Activated CD8-positive, alpha-beta memory T cell treated with anti-CD3 and anti-CD28 coated beads, Interleukin-2, amount 50 U/mL, for 4 hours (primary cell): Measurements from ENCODE around the gene ARHGAP18.

Source experiments
- DNase-seq: peaks from one replicate; pipeline ENCODE4 v3.0.0-alpha.2; 2020

The ARHGAP18 gene, protein sequence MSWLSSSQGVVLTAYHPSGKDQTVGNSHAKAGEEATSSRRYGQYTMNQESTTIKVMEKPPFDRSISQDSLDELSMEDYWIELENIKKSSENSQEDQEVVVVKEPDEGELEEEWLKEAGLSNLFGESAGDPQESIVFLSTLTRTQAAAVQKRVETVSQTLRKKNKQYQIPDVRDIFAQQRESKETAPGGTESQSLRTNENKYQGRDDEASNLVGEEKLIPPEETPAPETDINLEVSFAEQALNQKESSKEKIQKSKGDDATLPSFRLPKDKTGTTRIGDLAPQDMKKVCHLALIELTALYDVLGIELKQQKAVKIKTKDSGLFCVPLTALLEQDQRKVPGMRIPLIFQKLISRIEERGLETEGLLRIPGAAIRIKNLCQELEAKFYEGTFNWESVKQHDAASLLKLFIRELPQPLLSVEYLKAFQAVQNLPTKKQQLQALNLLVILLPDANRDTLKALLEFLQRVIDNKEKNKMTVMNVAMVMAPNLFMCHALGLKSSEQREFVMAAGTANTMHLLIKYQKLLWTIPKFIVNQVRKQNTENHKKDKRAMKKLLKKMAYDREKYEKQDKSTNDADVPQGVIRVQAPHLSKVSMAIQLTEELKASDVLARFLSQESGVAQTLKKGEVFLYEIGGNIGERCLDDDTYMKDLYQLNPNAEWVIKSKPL

DNA sequence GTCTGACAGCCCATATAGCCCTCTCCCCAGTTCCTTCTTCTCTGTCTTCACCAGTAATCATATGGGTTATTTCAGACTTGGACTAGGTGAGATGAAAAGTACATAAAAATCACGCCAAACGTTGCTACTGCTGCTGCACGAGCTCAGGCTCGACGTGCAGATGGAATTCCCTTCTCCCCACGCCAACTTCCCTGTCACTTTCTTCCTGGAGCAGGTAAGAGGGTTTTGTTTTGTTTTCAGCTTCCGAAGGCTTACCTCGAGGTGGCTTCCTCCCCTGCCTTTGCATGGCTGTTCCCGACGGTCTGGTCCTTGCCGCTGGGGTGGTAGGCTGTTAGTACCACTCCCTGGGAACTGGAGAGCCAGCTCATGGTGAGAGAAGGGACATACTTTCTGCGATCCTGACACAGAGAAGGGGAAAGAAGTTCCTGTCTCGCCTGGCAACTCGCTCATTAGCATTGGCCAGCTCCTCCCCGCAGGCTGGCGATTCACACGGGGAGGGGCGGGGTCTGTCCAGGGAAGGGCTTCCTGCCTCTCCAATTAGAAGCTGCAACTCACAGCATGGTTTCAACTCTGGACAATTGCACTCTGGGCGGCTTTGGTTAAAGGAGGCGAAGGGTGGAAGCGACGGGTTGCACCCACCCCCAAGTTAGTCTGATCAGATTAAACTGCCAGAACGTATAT, at the start of gene ARHGAP18:
ARHGAP18 (minus strand) TSS at position 409 of the 681 bp plus-strand sequence; CDS start at position 368, 41 bp downstream.
- peak; percentile 60 for DNase-seq

DNA sequence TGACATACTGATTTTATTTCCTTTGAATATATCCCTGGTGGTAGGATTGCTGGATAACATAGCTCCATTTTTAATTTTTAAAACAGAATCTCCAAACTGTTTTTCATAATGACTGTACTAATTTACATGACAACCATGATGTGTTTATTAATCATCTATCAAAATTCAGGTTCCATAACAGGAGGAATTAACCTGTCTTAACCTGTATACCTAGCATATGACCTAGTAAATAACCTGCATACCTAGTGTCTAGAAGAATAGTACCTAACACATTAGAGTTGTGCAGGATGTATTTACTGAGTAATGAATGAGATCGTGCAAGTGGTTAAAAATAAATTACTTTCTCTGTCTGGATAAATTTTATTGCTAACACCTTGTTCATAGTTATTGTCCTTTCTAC, 45.8 kb upstream of the ARHGAP18 start:
- no peak for DNase-seq

DNA sequence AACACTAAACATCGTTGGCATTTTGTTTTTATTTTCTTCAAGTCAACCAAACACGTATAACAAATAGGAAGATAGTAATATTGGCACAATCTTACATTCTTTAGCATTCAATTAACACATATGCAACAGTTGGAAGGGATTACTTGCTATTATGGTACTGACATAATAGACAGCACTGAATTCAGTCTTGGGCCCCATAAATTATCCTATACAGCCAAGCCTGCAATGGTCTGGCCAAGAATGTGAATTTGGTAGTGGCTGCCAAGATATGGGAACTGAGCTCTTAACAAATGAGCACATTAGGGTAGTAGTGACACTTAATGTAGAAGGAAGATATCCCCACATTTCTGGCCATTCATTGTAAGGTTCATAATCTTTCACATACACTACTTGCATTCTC, 44.8 kb upstream of the ARHGAP18 start:
- DNase-seq = no peak

DNA sequence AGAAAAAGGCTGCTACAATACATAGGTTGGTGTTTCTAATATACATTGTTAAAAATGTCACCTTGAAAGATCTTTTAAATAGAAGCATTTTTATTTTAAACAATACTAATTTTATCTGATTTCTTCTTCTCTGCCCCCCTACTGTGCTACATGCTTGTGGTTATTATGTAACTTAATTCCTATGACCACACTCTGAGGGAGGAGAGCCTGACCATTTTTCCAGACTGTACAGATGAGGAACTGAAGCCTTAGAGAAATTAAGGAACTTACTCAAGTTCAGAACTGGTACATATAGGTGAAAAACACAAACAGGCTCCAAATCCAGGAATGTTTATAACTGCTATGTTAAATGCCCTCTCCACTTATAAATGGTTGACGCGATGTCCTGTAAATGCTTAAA, 43.4 kb upstream of the ARHGAP18 start:
- DNase-seq = no peak

DNA sequence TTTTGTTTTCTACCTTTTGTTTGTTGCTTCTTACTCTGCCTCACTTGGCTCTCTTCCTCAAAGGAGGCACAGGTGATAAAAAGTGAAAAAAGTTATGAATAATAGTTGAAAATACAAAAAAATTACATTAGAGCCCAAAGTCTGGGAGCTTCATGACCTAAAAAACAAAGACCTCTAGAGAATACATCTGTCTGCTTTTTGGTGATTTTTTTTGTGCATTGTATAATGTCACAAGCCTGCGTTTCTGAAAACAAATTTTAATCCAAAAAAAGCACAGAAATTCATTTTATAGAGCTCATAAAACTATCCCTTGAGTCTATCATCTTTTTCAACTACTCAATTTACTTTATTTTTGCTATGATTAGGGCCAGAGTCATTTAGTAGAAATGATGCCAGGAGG, 41.4 kb upstream of the ARHGAP18 start:
- no peak for DNase-seq

DNA sequence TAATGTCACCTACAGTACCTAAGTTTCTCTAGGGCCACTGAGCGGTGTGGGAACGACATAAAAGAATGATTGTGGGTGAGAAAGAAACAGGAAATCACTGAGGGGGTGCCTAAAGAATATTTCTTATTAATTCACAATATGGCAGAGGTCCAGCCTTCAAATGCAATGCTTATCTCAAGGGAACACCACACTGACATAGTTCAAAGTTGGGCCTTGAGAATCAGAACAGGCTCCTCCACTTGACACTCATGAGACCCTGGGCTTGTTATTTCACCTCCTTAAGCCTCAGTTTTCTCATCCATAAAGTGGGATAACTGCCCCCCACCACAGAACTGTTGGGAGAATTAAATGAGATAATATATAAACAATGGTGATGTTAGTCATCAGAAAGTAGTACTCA, 40.4 kb upstream of the ARHGAP18 start:
- no peak for DNase-seq

DNA sequence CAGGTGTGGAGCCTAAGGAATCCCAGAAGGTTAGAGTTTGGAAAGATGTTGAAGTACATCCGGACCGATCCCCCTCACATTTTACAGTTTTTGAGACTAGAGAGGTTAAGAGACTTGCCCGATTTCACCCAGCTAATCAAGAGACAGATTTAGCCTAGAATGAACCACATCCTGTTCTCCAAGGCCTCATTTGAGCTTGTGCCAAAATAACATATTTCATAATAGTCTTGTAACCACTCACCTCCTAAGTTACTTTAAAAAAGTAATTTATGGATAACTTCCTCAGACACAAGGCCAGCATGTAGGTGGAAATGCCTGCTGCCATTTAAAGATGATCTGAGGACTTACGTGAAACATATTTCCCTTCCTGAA, 39.8 kb upstream of the ARHGAP18 start:
- DNase-seq = no peak

DNA sequence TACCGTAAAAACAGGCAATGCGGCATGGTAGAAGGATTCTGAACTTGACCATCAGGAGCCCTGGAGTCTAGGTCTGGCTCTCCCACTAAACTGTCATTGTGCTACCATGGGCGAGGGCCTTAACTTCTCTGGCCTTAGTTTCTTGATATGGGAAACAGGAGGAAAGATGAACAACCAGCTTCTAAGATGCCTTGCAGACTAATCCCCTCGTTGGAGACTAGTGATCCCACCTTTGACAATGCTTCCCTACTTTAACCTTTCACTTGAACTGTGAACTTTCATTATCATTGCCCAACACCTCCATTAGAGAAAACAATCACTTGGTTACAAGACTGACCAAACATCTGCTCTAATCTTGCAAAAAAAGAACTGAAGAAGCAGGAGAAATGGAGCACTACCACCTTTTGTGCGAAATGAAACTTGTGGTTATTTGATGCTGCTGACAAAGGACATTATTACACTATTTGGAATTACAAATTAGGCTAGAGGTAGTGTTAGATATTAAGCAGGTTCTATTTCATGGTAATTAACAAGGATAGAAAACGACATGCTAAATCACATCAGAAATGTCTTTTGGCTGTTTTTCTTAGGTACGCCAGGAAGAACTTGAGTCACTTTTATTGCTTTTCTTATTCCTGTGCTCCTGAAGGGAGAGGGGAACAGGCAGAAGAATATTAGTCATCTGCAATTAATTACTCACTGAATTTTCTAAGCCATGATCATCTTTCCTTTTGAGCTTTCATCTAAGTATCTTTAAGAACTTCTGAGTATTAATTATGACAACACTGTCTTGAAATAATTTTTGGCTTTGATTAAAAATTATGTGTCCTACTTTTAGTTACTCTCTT, 39.1 kb upstream of the ARHGAP18 start:
- DNase-seq = no peak

DNA sequence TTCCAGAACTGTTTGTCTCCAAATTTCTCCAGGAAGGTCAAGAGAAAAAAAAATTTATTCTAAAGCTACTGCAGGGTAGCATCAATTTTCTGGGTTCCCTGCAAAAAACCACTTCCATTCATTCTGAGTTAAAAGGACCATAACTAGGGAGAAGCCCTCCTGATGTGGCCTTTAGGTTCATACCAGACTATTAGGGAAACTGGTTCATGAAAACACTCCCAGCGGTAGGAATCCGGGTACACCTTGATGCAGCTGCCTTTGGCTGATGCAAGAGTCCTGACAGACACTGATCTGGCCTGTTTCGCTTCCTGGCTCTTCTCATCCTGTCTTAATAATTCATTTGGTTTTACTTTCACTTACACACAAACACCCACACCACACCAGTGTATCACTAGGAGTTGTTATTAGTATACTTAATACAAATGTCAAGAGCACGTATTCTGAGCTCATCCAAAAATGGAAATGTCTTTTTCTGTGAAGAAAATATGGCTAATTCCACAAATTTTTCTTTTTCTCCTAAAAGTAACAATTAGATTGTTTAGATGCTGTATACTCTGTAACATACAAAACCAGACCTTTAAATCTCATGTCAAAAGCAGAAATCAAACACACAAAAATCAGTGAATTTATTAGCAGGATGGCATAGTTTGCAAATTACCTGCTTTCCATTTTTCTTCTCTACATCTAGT, 38.4 kb upstream of the ARHGAP18 start:
- DNase-seq = peak; percentile 49

DNA sequence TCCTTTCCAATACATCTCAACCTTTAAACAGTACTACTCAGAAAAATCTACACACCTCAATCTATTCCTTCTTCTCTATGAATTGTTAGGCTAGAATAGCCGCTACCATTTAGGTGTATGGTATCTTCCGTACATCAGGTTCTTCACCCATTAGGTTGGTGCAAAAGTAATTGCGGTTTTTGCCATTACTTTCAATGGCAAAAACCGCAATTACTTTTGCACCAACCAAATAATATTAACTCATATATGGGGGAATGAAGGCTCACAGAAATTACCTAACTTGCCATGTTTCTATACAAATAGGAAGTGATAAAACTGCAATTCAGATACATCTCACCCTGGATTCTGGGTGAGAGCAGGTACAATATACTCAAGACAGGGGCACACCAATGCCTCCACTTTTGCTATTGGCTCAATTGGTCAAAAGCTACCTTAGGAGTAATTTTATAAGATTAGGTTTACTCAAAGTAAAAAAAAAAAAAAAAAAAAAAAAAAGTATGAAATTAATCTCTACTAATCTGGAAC, 37.7 kb upstream of the ARHGAP18 start:
- no peak for DNase-seq

DNA sequence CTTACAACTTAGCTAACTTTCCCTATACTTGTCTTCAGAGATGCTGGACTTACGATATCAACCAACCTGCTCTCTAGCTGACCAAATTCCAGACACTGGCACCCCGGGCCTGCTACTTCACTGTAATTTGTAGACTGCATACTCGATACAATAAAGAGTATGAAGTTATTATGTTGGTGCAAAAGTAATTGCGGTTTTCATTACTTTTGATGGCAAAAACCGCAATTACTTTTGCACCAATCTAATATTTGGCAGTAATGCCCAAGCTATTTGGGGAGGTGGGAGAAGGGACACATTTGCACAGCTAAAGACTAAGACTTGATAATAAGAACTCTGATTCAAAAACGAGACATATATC, 34.9 kb upstream of the ARHGAP18 start:
- DNase-seq = no peak

DNA sequence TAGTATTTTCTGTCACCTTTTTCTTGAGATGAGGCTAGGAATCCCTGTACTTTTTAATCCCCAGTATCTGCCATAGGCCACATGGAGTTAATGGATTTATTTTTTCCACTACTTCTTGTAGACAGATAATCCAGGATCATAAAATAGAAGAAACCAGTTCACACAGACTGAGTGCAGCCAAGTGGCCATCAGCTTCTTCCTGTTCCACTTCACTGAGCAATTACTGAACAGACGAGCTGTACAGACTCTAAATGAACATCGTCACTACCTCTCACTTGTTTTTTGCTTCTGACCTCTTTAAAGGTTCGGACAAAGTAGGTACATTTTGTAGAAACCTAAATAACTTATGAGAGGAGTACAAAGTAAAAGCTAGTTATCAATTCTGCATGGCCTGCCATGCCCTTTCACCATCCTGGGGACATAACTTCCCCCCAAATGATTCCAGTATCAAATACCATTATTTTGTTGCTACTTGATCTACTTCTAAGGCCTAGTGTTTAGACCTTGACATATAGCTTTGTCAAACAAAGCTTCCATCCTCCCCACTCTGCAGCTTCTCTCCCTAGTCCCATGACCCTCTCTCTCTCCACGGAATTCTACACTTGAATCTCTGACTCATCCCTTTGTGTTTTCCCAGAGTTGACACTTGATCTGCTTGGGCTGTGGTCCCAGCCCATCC, 34.4 kb upstream of the ARHGAP18 start:
- no peak for DNase-seq

DNA sequence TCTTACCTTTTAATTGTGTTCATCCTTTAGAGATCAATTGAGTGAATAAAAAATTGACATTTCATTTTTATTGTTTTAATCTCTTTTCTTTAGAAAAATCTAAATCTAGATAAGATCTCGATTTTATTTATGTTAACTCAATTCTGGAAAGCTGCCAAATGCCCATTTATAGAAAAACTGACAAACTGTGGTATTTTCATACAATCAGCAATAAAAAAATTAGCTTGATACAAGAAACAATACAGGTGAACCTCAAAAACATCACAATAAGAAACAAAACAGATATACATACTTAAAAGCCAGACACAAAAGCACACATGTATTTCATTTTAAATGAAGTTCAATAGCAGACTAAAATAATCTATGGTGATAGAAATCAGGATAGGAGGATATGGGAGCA, 30.0 kb upstream of the ARHGAP18 start:
- no peak for DNase-seq

DNA sequence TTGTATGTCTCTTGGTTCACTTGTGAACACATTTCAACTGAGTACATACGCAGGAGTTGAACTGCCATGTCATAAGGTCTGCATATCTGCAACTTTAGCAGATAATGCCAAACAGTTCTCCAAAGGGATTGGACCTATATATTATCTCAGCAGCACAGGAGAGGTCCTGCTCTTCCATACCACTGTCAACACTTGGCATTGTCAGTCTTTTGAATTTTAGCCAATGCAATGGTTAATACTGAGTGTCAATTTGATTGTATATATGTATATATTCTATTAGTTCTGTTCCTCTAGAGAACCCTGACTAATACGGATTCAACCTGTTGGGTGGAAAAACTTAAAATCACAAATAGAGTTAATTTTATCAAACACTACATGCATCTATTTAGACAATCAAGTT, 26.1 kb upstream of the ARHGAP18 start:
- no peak for DNase-seq

DNA sequence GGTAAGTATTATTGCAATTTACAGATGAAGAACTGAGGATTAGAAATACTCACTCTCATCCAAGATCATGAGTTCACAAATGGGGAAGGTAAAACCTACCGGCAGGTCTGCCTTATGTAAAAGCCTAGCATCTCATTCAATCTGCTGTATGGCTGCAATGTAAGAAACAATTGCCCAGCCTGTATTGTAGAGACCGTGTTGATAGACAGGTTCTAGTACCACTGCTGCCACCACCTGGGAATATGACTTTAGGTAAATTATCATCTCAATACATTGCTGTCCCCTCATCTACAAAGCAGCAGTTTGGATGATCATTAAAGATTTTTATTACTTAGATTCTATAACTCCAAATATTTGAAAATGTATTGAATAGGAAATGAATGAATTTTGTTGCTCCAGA, 23.3 kb upstream of the ARHGAP18 start:
- no peak for DNase-seq

DNA sequence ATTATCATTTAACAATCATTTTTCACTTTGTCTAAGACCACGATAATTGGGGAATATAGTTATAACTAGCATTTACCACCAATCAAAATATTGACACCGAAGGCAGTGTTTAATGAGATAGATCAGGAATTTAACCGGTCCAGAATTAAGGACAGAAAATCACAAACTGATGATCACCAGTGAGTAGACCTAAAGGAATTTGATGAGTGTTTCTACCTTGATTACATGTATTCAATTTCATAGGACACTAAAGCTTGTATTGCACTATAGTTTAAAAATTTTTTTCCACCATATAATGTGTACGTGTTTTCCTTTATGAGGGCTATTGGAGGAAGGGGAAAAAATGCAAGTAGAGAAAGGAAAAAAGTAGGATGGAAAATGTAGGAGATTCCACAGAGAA, 22.6 kb upstream of the ARHGAP18 start:
- no peak for DNase-seq

DNA sequence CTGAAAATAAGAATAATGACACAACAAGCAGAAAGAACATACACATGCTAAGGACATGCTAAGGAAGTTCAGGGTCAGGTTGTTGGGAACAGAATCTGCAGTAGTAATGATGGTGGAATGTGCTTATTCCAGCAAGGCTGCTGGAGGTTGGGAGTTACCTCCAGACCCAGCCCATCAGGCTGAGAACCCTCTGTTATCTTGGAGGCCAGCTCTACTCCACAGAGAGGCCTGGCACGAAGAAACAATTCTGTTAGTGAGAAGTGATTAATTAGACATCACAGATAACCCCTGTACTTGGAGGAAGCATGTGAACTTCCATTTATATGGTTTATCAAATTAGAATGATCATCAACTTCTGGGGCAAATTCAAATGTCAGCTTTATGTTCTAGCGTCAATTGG, 22.1 kb upstream of the ARHGAP18 start:
- DNase-seq = no peak

DNA sequence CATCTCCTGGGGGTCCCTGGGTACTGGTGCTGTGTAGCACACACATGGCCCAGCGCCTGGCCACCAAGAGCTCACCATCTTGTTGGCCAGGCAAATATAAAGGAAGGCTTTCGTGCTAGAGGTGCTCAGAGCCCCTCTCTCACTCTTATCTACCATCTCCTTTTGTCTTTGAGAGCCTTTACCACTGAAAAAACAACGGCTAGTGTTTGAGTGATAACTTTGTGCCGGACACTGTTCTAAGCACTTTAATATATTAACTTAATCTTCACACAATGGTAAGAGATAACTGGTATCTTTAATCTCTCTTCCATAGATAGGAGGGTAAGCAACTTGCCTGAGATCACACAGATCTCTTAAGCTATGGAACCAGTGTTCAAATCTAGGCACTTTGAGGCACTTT, 21.5 kb upstream of the ARHGAP18 start:
- DNase-seq = no peak

DNA sequence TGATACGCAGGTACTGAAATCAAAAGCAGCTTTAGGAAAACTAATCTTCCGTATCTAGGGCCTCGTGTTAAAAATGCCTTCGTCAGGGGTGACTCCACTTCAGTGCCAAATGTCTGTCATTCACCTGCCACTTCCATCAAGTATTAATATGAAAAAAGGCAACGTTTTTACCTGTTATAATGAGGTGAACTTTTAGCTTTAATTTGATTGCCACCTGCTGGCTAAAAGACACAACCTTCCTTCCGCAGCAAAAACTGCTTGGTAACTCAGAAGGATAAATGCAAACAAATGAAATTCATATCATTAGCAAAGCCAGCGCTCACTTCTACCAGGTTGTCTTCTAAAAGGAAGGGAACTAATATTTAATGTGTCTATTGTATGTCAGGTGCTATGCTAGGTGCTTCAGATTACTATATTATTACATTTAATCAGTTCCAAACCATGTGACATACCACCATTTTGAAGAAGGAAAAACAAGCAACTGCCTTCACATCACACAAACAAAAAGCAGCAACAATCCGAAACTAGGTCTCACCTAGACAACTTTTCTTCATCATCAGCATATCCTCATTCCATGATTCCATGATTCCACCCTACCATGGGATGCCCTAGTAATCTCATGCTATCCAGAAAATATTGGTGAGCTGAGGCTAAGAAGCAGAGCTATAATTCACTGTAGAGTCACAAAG, 20.6 kb upstream of the ARHGAP18 start:
- DNase-seq = peak; percentile 18

DNA sequence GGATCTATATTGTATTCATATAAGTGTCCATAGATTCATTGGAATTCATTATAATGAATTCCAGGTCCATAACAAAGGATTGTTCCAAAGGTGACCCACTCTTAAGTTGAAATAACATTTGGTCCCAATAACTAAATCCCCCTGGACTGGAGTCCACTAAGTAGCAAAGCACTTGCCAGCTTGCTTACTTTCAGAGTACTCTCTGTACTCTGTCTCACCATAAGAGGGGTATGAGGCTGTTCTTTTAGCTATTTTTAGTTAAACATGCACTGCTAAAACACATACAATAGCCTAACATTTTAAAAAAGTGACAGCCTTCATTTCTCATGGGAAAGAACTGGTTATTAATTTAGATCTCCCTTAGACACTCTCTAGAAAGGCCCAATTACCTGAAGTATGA, 16.7 kb upstream of the ARHGAP18 start:
- no peak for DNase-seq

DNA sequence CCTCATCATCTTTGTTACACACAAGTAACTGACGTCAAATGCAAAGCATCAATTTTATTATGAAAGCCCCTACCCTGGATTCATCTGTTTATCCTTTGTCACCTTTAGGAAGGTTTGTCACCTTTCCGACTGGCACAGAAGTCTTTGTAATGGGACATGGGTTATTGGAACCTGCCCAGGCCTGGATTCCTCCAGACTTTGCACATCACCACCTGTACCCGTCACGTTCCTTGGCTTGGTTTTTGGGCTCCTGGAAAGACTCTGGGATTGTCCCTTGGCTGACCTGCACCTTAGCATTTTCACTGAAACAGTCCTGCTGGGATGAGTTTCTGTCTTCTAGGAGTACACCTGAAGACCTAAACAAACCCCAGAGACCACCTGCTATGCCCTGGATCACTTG, 15.4 kb upstream of the ARHGAP18 start:
- DNase-seq = no peak
